GM13976 (cell line): Measurements from ENCODE around the gene ACAD11.

Experiments
- DNase-seq: peaks from one replicate; pipeline ENCODE4 v3.0.0; 2012; ENCODE audit warnings: low spot score
- in situ Hi-C: fragments of 300-500 bp; cut with MboI; formaldehyde crosslinking; loops from one replicate; pipeline ENCODE4 v1.12.0; 2022; ENCODE audit warnings: low sequenced_read_pairs, mixed read lengths, inconsistent platforms; ENCODE audit not compliant: unreplicated experiment
- TF ChIP-seq, protein P1 (sequence below): IDR thresholded peaks from 2 replicates; pipeline ENCODE4 v1.5.1; 2012; ENCODE audit warnings: borderline replicate concordance, mild to moderate bottlenecking; ENCODE audit not compliant: insufficient read depth; ENCODE audit errors: extremely low read depth, missing control alignments, control extremely low read depth

ACAD11 gene

GRCh38 chr3:132538072-132538471 lies 121.5 kb downstream of the ACAD11 start:
- TF ChIP-seq, protein P1, sequence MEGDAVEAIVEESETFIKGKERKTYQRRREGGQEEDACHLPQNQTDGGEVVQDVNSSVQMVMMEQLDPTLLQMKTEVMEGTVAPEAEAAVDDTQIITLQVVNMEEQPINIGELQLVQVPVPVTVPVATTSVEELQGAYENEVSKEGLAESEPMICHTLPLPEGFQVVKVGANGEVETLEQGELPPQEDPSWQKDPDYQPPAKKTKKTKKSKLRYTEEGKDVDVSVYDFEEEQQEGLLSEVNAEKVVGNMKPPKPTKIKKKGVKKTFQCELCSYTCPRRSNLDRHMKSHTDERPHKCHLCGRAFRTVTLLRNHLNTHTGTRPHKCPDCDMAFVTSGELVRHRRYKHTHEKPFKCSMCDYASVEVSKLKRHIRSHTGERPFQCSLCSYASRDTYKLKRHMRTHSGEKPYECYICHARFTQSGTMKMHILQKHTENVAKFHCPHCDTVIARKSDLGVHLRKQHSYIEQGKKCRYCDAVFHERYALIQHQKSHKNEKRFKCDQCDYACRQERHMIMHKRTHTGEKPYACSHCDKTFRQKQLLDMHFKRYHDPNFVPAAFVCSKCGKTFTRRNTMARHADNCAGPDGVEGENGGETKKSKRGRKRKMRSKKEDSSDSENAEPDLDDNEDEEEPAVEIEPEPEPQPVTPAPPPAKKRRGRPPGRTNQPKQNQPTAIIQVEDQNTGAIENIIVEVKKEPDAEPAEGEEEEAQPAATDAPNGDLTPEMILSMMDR, result no peak
- in situ Hi-C loops, result loop anchor here (25.0 kb wide), 1 partner anchor 99 kb away; no protein-coding TSS in a partner anchor
- no peak for DNase-seq

- in situ Hi-C loops, result loop anchor here (25.0 kb wide), 1 partner anchor 100 kb away; no protein-coding TSS in a partner anchor
- DNase-seq, result no peak
- TF ChIP-seq, protein P1, result no peak
Measured at GRCh38 chr3:132537297-132537696, 122.3 kb downstream of the ACAD11 start.

- DNase-seq, result no peak
- TF ChIP-seq, protein P1, result no peak
- in situ Hi-C loops, result loop anchor here (25.0 kb wide), 1 partner anchor 101 kb away; no protein-coding TSS in a partner anchor
Measured at GRCh38 chr3:132536442-132537153, 123.0 kb downstream of the ACAD11 start.

- TF ChIP-seq, protein P1, result peak; percentile 47
- in situ Hi-C loops, result loop anchor here (25.0 kb wide), 1 partner anchor 101 kb away; no protein-coding TSS in a partner anchor
- peak; percentile 44 for DNase-seq
Measured at GRCh38 chr3:132535575-132536441, 123.8 kb downstream of the ACAD11 start.

GRCh38 chr3:132530624-132531023 lies 129.0 kb downstream of the ACAD11 start:
- DNase-seq, result no peak
- TF ChIP-seq, protein P1, result no peak
- in situ Hi-C loops, result loop anchor here (25.0 kb wide), 1 partner anchor 107 kb away; no protein-coding TSS in a partner anchor

GRCh38 chr3:132522353-132522752 lies 137.3 kb downstream of the ACAD11 start:
- in situ Hi-C loops, result no loop called here
- TF ChIP-seq, protein P1, result no peak
- peak; percentile 26 for DNase-seq
